ENCODE measurements around the gene TEKTIP1. TPM values are rescaled to one million over a fixed set of nuclear protein-coding genes. Genes with fewer than 3 reads are reported as not detected.

TEKTIP1 gene
- total and polyA plus RNA-seq, 9 of the 15 experiments (the other 6 are each of a cell fraction or from before 2014, with no cell fraction given), result 0.66 TPM; not detected in 8

GRCh38 chr19:3497757-3498520 is 41.0 kb upstream of the TEKTIP1 start:
- no peak for FAIRE-seq

More at GRCh38 chr19:3497757-3498520, 41.0 kb upstream of the TEKTIP1 start:
- H3K27ac ChIP-seq (ENCODE audit: extremely low read depth, low read depth, low read length), result no peak overlapping the region
- H4K20me1 ChIP-seq (replicated peaks; ENCODE audit: control insufficient read depth, insufficient read depth, low read length), result no peaks in the 10 kb centered on the region
- in situ Hi-C loops (cut with MboI) (no loop called here), intact Hi-C loops (cut with micrococcal nuclease) (no loop called here)
- no peak overlapping the region for H3K4me2 ChIP-seq (ENCODE audit: insufficient read depth, low read length)
- ATAC-seq (no peak), DNase-seq (ENCODE audit: extremely low read depth in 1 of 4, low spot score in 3 of 4) (no peak)
- H3K27me3 ChIP-seq (ENCODE audit: control insufficient read depth in 2 of 2, insufficient read depth in 2 of 2, low read length in 2 of 2), result no peaks in the 10 kb centered on the region
- H3K4me1 ChIP-seq (replicated peaks in 1 of 2; ENCODE audit: control insufficient read depth in 2 of 2, insufficient read depth in 2 of 2, low read length in 2 of 2), result peaks cover 9 to 23% of the 10 kb centered on the region in 2 experiments; a peak in 4 of 5 replicates
- H3K4me3 ChIP-seq, result no peak overlapping the region
- H3K36me3 ChIP-seq (ENCODE audit: control insufficient read depth, insufficient read depth, low read length), result peaks cover 53% of the 10 kb centered on the region
- CTCF ChIA-PET (ENCODE audit: low intra/inter-chr PET ratio), result no interaction called here
- no peak overlapping the region for H2AFZ ChIP-seq (ENCODE audit: low read depth, low read length)
- H3K9ac ChIP-seq (ENCODE audit: insufficient read depth in 1 of 2, low read depth in 2 of 2, low read length in 2 of 2), result no peak overlapping the region
- H3K9me1 ChIP-seq (ENCODE audit: control insufficient read depth, insufficient read depth, low read length), result no peaks in the 10 kb centered on the region
- BruUV-seq (replicated peaks), result no TSS peak
- H3K9me3 ChIP-seq (replicated peaks; ENCODE audit: control insufficient read depth, insufficient read depth, low read depth, low read length), result no peaks in the 10 kb centered on the region
- peaks cover 38% of the 10 kb centered on the region for H3K79me2 ChIP-seq (ENCODE audit: control insufficient read depth, insufficient read depth, low read length)
- POLR2A ChIA-PET, result interaction anchor here (1.3 kb wide), 1 partner anchor 184 kb away, joined by 3 read pairs; no protein-coding TSS in a partner anchor
- no peak for TF ChIP-seq EP400 (IDR thresholded peaks at IDR 0.05)
- no peak for TF ChIP-seq NEUROD1 (IDR thresholded peaks at IDR 0.05; ENCODE audit: borderline replicate concordance, low read depth, low read length, partially characterized antibody)
- TF ChIP-seq RBM25 (IDR thresholded peaks at IDR 0.05; ENCODE audit: low read depth, low read length, severe bottlenecking), result peak; percentile 19
- no peak for TF ChIP-seq MGA (IDR thresholded peaks at IDR 0.05)
- 93% methylated on average over 4 of the region's 5 CpGs for WGBS (ENCODE audit: insufficient coverage, low coverage, missing lambda C conversion rate)

Data from K562 (cell line).